ENCODE results near the gene DPF3. TPM values are rescaled to one million over a fixed set of nuclear protein-coding genes. Genes with fewer than 3 reads are reported as not detected.

Gene DPF3
- total RNA-seq, 3 donors from 2014 or later: 0.32 to 2.8 (median 1.3) TPM

GRCh38 chr14:72590577-72590976, 303.3 kb downstream of the DPF3 start:
- TF ChIP-seq CTCF (IDR thresholded peaks at IDR 0.05): no peak
- TF ChIP-seq POLR2AphosphoS5 (IDR thresholded peaks at IDR 0.05): no peak
- TF ChIP-seq POLR2A (IDR thresholded peaks at IDR 0.05): no peak
- Histone ChIP-seq H3K4me1 (no peaks in the 10 kb centered on the region), H3K9me3 (no peaks in the 10 kb centered on the region), H3K27me3 (no peaks in the 10 kb centered on the region), H3K27ac (no peak overlapping the region), H3K4me3 (no peak overlapping the region), H3K36me3 (no peaks in the 10 kb centered on the region)
- intact Hi-C loops (cut with DNase I; ENCODE audit: low total_unique reads): no loop called here
- DNase-seq (ENCODE audit: low spot score in 2 of 2): no peak

- no peaks in the 10 kb centered on the region for H3K4me1 ChIP-seq
- no peak for DNase-seq (ENCODE audit: low spot score in 2 of 2)
- no peak for TF ChIP-seq CTCF (IDR thresholded peaks at IDR 0.05)
- no peak for TF ChIP-seq POLR2A (IDR thresholded peaks at IDR 0.05)
- no peak for TF ChIP-seq POLR2AphosphoS5 (IDR thresholded peaks at IDR 0.05)
- no peak overlapping the region for H3K4me3 ChIP-seq
- H3K27me3 ChIP-seq: no peaks in the 10 kb centered on the region
- no peaks in the 10 kb centered on the region for H3K9me3 ChIP-seq
- H3K36me3 ChIP-seq: no peaks in the 10 kb centered on the region
- no peak overlapping the region for H3K27ac ChIP-seq
- intact Hi-C loops (cut with DNase I; ENCODE audit: low total_unique reads): no loop called here
Observed at GRCh38 chr14:72589652-72590051, 304.2 kb downstream of the DPF3 start.

- no peaks in the 10 kb centered on the region for H3K27me3 ChIP-seq
- H3K4me3 ChIP-seq: no peak overlapping the region
- no peaks in the 10 kb centered on the region for H3K9me3 ChIP-seq
- intact Hi-C loops (cut with DNase I; ENCODE audit: low total_unique reads): no loop called here
- H3K4me1 ChIP-seq: no peaks in the 10 kb centered on the region
- DNase-seq (ENCODE audit: low spot score in 2 of 2): no peak
- no peak overlapping the region for H3K27ac ChIP-seq
- TF ChIP-seq CTCF (IDR thresholded peaks at IDR 0.05): no peak
- no peak for TF ChIP-seq POLR2AphosphoS5 (IDR thresholded peaks at IDR 0.05)
- no peak for TF ChIP-seq POLR2A (IDR thresholded peaks at IDR 0.05)
- H3K36me3 ChIP-seq: no peaks in the 10 kb centered on the region
Observed at GRCh38 chr14:72588521-72588920, 305.4 kb downstream of the DPF3 start.

- no peak overlapping the region for H3K4me3 ChIP-seq
- H3K36me3 ChIP-seq: no peaks in the 10 kb centered on the region
- intact Hi-C loops (cut with DNase I; ENCODE audit: low total_unique reads): no loop called here
- DNase-seq (ENCODE audit: low spot score in 2 of 2): no peak
- TF ChIP-seq POLR2AphosphoS5 (IDR thresholded peaks at IDR 0.05): no peak
- H3K4me1 ChIP-seq: no peaks in the 10 kb centered on the region
- no peaks in the 10 kb centered on the region for H3K9me3 ChIP-seq
- H3K27me3 ChIP-seq: peaks cover 0 to 4% of the 10 kb centered on the region in 2 donors
- no peak overlapping the region for H3K27ac ChIP-seq
Observed at GRCh38 chr14:72583316-72584272, 310.3 kb downstream of the DPF3 start.

GRCh38 chr14:72582582-72582981, 311.3 kb downstream of the DPF3 start:
- intact Hi-C loops (cut with DNase I; ENCODE audit: low total_unique reads): no loop called here
- Histone ChIP-seq H3K4me1 (no peaks in the 10 kb centered on the region), H3K9me3 (no peaks in the 10 kb centered on the region), H3K27me3 (peaks cover 0 to 4% of the 10 kb centered on the region in 2 donors), H3K36me3 (no peaks in the 10 kb centered on the region), H3K4me3 (no peak overlapping the region), H3K27ac (no peak overlapping the region)
- TF ChIP-seq POLR2A (IDR thresholded peaks at IDR 0.05) (no peak), CTCF (IDR thresholded peaks at IDR 0.05) (no peak), POLR2AphosphoS5 (IDR thresholded peaks at IDR 0.05) (no peak)
- no peak for DNase-seq (ENCODE audit: low spot score in 2 of 2)
